ENCODE data around the gene CDK2AP2.

DNA sequence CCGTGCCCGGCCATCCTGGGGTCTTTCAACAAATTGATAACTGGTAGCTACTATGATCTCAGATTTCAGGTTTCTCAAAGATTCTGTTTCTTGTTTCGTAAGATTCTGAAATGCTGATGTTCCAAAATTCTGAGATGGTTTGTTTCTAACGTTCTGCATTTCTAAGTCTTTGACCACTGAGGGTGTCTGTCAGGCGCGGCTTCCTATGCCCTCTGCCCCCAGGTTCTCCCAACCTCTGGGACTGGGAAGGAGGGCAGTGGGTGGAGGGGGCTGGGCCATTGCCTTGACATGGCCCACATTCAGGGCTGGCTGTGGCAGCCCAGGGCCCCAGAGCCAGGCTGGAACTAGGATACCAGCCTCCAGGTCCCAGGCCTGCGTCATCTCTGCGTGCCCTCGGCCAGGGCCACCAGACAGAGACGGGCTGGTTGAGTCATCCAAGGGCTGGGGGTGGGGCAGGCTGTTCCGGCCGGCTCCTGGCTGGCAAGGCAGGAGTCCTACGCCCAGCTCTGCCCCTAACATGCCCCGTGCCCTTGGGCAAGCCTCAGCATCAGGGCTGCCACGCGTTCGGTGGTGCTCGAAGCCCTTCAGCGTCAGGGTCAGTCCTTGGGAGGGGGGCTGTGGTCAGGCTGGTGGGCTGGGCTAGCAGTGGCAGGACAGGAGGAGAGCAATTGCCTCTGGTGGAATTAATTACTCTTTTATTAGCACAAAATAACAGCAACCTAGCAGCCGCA lies 44.1 kb downstream of the CDK2AP2 start:
- TF ChIP-seq, protein P1, sequence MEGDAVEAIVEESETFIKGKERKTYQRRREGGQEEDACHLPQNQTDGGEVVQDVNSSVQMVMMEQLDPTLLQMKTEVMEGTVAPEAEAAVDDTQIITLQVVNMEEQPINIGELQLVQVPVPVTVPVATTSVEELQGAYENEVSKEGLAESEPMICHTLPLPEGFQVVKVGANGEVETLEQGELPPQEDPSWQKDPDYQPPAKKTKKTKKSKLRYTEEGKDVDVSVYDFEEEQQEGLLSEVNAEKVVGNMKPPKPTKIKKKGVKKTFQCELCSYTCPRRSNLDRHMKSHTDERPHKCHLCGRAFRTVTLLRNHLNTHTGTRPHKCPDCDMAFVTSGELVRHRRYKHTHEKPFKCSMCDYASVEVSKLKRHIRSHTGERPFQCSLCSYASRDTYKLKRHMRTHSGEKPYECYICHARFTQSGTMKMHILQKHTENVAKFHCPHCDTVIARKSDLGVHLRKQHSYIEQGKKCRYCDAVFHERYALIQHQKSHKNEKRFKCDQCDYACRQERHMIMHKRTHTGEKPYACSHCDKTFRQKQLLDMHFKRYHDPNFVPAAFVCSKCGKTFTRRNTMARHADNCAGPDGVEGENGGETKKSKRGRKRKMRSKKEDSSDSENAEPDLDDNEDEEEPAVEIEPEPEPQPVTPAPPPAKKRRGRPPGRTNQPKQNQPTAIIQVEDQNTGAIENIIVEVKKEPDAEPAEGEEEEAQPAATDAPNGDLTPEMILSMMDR (conservative IDR thresholded peaks at IDR 0.05; ENCODE audit: low read length), result no peak
- TF ChIP-seq EZH2phosphoT487 (IDR thresholded peaks at IDR 0.05; ENCODE audit: borderline replicate concordance), result no peak

Measured in Loucy (cell line).